Fibroblast of mammary gland (primary cell): ENCODE data around the gene CDK14.
A peak's percentile ranks its signal among the peaks of the same experiment; 100 is the strongest.

Source experiments
- DNase-seq: peaks from one replicate; pipeline ENCODE4 v3.0.0-alpha.2; 2010; ENCODE audit warnings: low read depth
- H3K4me3 ChIP-seq: 2 replicates; pipeline ENCODE4 v1.5.1; 2011; ENCODE audit warnings: low read depth, mild to moderate bottlenecking, low read length, moderate library complexity; ENCODE audit not compliant: control insufficient read depth
- TF ChIP-seq, protein P1 (sequence below): conservative IDR thresholded peaks from 2 replicates; pipeline ENCODE4 v1.5.1; 2011; ENCODE audit warnings: low read depth, low read length, inconsistent platforms; ENCODE audit not compliant: control insufficient read depth, insufficient read depth

The CDK14 gene

DNA sequence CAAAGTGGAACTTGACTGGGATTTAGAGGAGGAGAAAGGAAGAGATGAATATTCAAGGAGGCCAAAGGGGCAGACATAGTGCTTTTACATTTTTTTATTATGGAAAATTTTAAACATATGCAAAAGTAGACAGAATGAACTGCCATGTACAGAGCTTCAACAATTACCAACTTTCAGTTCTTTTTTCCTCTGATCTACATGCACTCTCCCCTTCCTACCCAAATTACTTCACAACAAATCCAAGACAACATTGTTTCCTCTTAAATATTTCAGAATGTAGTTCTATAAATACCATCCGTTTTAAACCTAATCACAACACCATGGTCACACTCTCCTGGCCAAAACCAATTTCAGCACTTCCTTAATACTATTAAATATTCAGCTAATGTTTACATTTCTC lies 584.6 kb downstream of the CDK14 start:
- DNase-seq, result no peak
- H3K4me3 ChIP-seq, result no peak overlapping the region
- TF ChIP-seq, protein P1, sequence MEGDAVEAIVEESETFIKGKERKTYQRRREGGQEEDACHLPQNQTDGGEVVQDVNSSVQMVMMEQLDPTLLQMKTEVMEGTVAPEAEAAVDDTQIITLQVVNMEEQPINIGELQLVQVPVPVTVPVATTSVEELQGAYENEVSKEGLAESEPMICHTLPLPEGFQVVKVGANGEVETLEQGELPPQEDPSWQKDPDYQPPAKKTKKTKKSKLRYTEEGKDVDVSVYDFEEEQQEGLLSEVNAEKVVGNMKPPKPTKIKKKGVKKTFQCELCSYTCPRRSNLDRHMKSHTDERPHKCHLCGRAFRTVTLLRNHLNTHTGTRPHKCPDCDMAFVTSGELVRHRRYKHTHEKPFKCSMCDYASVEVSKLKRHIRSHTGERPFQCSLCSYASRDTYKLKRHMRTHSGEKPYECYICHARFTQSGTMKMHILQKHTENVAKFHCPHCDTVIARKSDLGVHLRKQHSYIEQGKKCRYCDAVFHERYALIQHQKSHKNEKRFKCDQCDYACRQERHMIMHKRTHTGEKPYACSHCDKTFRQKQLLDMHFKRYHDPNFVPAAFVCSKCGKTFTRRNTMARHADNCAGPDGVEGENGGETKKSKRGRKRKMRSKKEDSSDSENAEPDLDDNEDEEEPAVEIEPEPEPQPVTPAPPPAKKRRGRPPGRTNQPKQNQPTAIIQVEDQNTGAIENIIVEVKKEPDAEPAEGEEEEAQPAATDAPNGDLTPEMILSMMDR, result no peak

DNA sequence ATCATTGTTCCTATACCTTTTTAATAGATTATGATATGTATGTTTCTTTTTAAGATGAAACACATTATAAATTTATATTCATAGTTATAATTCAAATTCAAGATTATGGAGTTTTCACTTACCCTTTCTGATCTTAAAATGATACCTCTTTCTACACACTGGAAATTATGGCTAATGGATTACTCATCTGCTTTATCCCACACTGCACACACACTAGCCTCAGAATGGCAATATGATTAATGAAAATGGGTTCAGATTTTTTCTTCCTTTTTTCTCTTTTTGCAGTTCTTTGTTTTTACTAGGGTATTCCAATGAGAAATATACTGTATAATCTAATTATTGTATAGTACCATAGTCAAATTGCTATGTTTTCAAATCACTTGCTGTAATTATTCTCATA lies 585.8 kb downstream of the CDK14 start:
- no peak overlapping the region for H3K4me3 ChIP-seq
- DNase-seq, result peak; percentile 67
- TF ChIP-seq, protein P1, result no peak

DNA sequence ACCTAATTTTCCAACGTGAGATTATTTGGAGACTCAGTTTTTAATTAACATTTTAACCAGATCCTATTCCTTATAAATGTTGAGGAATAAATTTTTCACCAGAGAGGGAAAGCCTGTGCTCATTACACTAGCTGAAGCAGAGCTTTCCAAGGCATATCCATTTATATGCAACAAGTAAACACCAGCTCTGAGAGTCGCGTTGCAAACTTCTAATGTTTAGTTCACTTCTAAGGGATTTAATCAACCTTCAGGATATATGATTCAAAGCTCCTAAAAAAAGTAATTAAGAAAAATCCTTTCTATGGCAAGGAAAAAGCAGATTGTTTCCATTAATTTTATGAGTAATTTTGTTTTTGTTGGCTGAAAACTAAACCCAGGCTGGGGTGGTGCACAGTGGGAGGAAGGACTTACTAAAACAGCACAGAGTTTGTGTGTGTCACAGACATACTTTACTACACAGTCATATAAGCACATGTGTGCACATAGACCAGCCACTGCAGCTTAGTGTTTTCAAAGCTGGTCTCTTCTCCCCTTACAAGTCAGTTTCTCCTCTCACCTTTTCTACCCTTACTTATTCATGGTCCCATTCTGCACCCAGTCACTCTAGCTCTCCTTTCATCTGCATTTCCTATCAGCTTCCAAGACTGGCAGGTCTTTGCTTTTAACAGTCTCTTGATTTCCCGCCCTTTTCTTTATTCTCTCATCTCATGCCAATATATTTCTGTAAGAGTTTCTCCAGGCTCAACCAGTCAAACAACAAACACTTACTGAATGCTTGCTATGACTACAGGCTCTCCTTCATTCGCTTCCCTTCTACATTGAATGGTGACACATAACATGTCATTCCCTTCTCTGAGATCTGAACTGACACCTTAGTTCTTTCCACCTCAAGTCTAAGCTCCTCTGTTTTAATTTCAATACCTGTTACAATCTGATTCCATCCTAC lies 587.0 kb downstream of the CDK14 start:
- H3K4me3 ChIP-seq, result no peak overlapping the region
- TF ChIP-seq, protein P1, result no peak
- DNase-seq, result peak; percentile 99

DNA sequence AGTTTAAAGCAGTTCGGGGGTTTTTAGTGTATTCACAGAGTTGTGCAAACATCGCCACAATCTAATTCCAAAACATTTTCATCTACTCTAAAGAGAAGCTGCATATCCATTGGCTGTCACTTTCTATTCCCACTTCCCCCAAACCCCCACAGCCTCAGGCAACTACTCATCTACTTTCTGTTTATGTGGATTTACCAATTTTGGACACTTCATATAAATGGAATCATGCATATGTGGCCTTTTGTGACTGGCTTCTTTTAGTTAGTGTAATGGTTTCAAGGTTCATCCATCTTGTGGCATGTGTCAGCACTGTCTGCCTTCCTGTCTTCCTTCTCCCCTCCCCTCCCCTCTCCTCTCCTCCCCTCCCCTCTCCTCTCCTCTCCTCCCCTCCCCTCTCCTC lies 589.6 kb downstream of the CDK14 start:
- TF ChIP-seq, protein P1, result no peak
- DNase-seq, result peak; percentile 35
- no peak overlapping the region for H3K4me3 ChIP-seq

DNA sequence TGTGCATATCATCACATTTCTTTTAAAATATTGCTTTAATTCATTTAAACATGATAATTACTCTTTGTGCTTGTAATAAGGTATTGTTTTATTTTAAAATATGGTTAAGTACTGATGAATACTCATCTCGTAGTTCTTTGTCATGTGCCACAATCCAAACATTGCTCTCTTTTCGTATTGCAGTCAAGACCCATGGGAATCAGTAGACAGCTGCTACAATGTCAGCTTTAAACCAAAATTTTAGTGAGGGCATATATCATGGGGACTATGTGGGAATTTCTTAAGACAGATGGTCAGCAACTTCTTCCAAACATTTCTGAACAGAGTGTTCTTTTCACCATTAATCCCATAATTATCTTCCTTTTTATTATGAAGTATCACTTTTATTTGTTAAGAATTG lies 590.9 kb downstream of the CDK14 start:
- TF ChIP-seq, protein P1, result no peak
- DNase-seq, result no peak
- no peak overlapping the region for H3K4me3 ChIP-seq

DNA sequence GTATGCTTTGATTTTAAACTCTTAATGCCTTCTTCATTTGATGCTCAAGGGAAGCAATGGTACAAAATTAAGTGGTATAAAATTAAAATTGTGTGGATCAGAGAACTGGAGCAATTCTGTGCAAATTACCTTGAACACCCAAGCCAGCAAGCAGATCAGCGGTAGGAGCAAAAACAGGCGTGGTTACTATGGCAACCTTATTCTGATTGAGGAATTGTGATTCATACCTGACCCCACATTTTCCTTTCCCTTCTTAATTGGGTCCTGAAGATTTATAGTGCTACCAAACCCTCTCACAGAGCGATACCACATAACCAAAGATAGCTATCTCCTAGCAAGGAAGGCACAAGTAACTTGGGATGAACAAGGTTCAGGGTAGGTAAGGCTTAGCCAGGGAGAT lies 595.6 kb downstream of the CDK14 start:
- TF ChIP-seq, protein P1, result no peak
- DNase-seq, result peak; percentile 27
- H3K4me3 ChIP-seq, result no peak overlapping the region
